ENCODE data around the gene EVI5L. TPM values are rescaled to one million over a fixed set of nuclear protein-coding genes. Genes with fewer than 3 reads are reported as not detected.

Gene EVI5L
- total and polyA plus RNA-seq, 9 donors: 5.1 to 15.9 (median 10.9) TPM

DNA sequence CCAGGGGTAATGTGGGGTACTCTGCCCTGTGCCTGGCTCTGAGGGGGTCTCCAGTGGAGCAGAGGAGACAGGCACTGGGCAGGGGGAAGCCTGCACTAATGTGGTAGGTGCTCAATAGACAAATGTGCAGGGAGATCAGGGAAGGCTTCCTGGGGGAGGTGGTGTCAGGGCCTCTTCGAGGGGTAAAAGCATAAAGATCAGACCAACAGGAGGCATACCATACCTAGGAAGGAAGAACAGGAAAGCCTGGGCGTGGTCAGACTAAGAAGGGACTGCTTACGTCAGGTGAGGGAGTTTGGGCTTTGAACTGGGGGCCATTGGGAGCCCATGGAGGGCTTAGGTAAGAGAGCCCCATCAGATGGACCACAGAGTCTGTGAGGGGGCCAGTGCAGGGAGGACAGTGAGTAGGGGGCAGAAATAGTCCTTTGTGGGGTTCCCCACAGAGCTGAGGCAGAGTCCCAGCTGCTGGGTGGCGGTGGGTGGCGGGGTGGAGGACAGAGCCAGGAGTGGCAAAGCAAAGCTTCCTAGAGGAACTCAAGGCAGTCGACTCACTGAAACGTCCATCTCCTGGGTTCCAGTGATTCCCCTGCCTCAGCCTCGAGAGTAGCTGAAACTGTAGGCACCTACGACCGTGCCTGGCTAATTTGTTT, 35.4 kb downstream of the EVI5L start:
- DNase-seq: peak in 2 of 5 donors; percentile 15 to 22
- Histone ChIP-seq H3K4me3 (no peak overlapping the region), H3K27ac (no peak overlapping the region), H3K27me3 (no peaks in the 10 kb centered on the region), H3K9me3 (no peaks in the 10 kb centered on the region), H3K36me3 (no peaks in the 10 kb centered on the region), H3K4me1 (ENCODE audit: insufficient read depth) (peaks cover 12% of the 10 kb centered on the region)
- intact Hi-C loops (cut with DNase I): no loop called here
- 39 to 57% (median 51%) methylated on average over 10 of the region's 10 CpGs for WGBS, 3 donors
- TF ChIP-seq POLR2A (IDR thresholded peaks at IDR 0.05) (no peak), EP300 (IDR thresholded peaks at IDR 0.05) (no peak)
- TF ChIP-seq, protein P1, sequence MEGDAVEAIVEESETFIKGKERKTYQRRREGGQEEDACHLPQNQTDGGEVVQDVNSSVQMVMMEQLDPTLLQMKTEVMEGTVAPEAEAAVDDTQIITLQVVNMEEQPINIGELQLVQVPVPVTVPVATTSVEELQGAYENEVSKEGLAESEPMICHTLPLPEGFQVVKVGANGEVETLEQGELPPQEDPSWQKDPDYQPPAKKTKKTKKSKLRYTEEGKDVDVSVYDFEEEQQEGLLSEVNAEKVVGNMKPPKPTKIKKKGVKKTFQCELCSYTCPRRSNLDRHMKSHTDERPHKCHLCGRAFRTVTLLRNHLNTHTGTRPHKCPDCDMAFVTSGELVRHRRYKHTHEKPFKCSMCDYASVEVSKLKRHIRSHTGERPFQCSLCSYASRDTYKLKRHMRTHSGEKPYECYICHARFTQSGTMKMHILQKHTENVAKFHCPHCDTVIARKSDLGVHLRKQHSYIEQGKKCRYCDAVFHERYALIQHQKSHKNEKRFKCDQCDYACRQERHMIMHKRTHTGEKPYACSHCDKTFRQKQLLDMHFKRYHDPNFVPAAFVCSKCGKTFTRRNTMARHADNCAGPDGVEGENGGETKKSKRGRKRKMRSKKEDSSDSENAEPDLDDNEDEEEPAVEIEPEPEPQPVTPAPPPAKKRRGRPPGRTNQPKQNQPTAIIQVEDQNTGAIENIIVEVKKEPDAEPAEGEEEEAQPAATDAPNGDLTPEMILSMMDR (IDR thresholded peaks at IDR 0.05): no peak

DNA sequence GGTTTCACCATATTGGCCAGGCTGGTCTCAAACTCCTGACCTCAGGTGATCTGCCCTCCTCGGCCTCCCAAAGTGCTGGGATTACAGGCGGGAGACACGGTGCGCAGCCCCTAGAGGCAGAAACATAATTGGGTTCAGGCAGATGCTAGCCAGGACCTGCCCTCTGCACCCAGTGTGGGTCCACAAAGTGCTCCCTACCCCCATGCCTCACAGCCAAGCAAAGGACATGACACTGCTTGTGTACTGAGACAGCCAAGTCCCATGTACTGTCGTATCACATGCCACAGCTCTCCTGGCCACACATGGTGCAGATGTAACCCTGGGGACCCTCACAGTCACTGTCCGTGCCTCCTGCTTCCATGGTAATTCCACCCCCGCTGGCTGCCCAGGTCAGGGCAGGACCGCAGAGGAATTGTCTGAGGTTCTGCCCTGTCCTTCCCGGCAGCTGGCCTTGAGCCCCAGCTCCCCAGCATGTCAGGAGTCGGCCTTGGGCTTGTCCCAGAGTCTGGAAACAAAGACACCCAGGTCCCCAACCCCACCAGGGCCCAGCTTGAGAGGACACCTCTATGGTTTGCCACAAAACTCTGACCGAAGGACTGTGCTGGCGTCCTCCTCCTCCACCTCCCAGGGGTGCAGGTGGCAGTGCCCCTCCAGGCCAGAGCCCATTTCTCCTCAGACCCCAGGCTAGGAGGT, 36.5 kb downstream of the EVI5L start:
- H3K9me3 ChIP-seq: no peaks in the 10 kb centered on the region
- H3K4me3 ChIP-seq: no peak overlapping the region
- 51 to 65% (median 56%) methylated on average over 12 of the region's 12 CpGs for WGBS, 3 donors
- H3K36me3 ChIP-seq: no peaks in the 10 kb centered on the region
- peak in 2 of 5 donors; percentile 21 to 27 for DNase-seq
- H3K27me3 ChIP-seq: no peaks in the 10 kb centered on the region
- no peak overlapping the region for H3K27ac ChIP-seq
- TF ChIP-seq POLR2A (IDR thresholded peaks at IDR 0.05) (no peak), EP300 (IDR thresholded peaks at IDR 0.05) (no peak)
- TF ChIP-seq, protein P1 (IDR thresholded peaks at IDR 0.05): no peak
- intact Hi-C loops (cut with DNase I): no loop called here
- peaks cover 13% of the 10 kb centered on the region for H3K4me1 ChIP-seq (ENCODE audit: insufficient read depth)

DNA sequence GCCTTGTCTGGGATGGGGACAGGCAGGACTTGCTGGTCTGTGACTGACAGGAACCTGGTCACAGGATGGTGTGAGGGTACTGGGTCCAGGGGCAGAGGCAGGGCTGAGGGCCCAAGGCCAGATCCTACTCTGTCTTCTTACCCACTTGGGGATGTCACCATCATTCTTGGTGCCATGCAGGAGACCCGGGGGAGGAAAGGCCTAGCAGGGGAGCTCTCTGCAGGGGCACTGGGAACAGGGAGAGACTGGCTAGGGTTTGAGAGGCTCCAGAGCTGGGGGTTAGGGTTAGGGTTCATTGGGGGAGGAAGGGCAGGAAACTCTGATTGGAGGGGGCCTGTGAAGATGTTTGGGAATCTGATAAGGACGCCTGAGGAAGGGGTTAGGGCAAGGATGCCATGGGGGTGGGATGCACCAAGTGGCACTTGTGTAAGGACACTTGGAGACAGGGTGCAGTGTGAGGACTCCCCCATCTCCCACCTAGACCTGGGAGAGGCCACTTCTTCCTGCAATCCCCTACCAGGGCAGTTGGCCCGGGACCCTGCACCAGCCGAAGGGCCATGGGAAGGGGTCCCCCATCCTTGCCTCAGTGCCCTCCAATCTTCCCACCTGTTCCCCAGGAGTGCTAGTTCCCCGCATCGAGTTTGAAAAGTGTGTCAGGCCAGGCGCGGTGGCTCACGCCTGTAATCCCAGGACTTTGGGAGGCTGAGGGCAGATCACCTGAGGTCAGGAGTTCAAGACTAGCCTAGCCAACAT, 37.2 kb downstream of the EVI5L start:
- WGBS, 3 donors: 79 to 82% (median 82%) methylated on average over 9 of the region's 9 CpGs
- intact Hi-C loops (cut with DNase I): no loop called here
- Histone ChIP-seq H3K36me3 (no peaks in the 10 kb centered on the region), H3K27me3 (no peaks in the 10 kb centered on the region), H3K9me3 (no peaks in the 10 kb centered on the region), H3K4me1 (ENCODE audit: insufficient read depth) (peaks cover 9% of the 10 kb centered on the region), H3K4me3 (no peak overlapping the region), H3K27ac (no peak overlapping the region)
- peak in 2 of 5 donors; percentile 20 to 24 for DNase-seq
- no peak for TF ChIP-seq EP300 (IDR thresholded peaks at IDR 0.05)
- TF ChIP-seq POLR2A (IDR thresholded peaks at IDR 0.05): no peak
- TF ChIP-seq, protein P1 (IDR thresholded peaks at IDR 0.05): no peak

DNA sequence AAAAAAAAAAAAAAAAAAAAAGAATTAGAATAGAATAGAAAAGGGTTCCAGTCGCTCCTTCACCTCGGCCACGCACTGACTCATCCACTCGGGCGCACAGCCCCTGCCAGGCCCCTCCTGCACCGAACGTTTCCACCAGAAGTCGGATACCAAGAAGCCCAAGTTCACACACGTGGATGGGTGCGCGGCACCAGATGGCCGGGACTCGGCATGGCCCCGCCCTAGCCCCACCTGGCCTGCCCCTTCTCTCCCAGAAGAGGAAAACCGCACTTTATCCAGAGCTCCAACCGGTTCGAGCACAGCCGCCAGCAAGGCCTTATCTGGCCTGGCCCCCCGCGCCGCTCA, 38.3 kb downstream of the EVI5L start:
- H3K4me3 ChIP-seq: no peak overlapping the region
- intact Hi-C loops (cut with DNase I): no loop called here
- no peaks in the 10 kb centered on the region for H3K27me3 ChIP-seq
- H3K36me3 ChIP-seq: no peaks in the 10 kb centered on the region
- H3K4me1 ChIP-seq (ENCODE audit: insufficient read depth): peaks cover 9% of the 10 kb centered on the region
- no peak overlapping the region for H3K27ac ChIP-seq
- peak in 4 of 5 donors; percentile 32 to 56 (median 54) for DNase-seq
- WGBS, 3 donors: 9 to 18% (median 14%) methylated on average over 18 to 21 of the region's 21 CpGs
- H3K9me3 ChIP-seq: no peaks in the 10 kb centered on the region
- TF ChIP-seq EP300 (IDR thresholded peaks at IDR 0.05): no peak
- TF ChIP-seq POLR2A (IDR thresholded peaks at IDR 0.05): no peak
- TF ChIP-seq, protein P1 (IDR thresholded peaks at IDR 0.05): no peak
